ENCODE results near the gene SPC24.

DNA sequence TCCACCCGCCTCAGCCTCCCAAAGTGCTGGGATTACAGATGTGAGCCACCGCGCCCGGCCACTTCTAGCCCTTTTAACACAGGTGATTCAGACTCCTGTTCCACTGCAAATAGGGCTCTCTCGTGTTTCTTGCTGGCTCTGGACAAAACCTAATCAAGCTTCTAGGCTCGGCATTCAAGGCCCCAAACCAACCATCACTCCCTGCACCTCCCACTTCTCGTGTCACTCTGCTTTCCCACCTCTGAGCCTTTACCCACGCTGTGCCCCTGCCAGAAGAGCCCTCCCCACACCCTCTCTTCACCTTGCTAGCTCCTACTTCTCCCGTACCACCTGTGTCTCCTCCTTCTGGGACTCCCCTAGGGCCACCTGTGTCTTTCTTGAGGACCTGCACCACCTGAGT, 22.0 kb upstream of the SPC24 start:
- TF ChIP-seq POLR2A (IDR thresholded peaks at IDR 0.05): no peak
- TF ChIP-seq, protein P1, sequence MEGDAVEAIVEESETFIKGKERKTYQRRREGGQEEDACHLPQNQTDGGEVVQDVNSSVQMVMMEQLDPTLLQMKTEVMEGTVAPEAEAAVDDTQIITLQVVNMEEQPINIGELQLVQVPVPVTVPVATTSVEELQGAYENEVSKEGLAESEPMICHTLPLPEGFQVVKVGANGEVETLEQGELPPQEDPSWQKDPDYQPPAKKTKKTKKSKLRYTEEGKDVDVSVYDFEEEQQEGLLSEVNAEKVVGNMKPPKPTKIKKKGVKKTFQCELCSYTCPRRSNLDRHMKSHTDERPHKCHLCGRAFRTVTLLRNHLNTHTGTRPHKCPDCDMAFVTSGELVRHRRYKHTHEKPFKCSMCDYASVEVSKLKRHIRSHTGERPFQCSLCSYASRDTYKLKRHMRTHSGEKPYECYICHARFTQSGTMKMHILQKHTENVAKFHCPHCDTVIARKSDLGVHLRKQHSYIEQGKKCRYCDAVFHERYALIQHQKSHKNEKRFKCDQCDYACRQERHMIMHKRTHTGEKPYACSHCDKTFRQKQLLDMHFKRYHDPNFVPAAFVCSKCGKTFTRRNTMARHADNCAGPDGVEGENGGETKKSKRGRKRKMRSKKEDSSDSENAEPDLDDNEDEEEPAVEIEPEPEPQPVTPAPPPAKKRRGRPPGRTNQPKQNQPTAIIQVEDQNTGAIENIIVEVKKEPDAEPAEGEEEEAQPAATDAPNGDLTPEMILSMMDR (IDR thresholded peaks at IDR 0.05): no peak
